Activated CD4-positive, alpha-beta T cell treated with anti-CD3 and anti-CD28 coated beads, Interleukin-2, amount 50 U/mL, for 24 hours (primary cell): ENCODE data around the gene VPS37B.

Source experiments
- DNase-seq, 2 donors: peaks; one replicate each; pipeline ENCODE4 v3.0.0-alpha.2; 2020; ENCODE audit warnings: low read depth in 1 of 2, low spot score in 1 of 2

Gene VPS37B

DNA sequence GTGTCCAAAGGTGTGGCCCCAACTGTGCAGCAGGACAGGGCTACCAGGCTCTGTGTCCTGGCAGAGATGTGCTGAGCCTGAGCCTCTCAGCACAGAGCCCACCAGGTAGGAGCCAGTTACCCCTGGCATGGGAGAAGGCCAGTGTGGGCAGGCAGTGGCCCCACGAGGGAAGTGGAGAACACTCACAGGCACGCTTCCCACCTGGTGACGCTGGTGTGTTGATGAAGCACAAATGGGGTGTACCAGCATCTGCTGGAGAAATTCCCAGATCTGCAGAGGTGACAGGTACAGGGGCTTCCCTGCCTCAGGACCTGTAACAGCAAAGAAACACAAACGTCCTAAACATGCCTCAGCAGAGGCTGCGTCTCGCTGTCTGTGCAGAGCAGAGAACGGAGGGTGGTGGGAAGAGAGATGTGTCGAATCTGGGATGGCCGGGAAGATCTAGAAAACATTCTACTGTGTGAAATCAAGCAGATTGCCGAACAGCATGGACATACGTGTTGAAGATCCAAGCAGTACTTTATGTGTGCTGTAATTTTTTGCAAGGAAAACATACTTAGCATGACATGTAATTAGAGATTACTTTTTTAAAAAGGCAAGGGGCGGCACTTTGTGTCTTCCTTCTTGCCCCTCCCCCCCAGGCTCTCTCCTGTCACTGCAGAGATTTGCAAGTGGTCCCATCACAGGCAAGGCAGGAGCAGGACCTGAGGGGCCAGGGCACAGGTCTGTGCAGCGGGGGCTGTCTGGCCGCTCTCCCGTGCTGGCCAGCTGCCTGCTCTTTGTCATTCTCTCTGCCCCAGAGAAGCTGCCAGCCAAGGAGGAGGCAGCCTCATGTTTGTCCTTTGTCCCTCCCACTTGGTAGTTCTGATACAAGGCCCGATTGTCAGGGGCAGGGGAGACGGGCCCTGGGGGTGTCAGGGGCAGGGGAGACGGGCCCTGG lies 43.3 kb downstream of the VPS37B start:
- no peak for DNase-seq

DNA sequence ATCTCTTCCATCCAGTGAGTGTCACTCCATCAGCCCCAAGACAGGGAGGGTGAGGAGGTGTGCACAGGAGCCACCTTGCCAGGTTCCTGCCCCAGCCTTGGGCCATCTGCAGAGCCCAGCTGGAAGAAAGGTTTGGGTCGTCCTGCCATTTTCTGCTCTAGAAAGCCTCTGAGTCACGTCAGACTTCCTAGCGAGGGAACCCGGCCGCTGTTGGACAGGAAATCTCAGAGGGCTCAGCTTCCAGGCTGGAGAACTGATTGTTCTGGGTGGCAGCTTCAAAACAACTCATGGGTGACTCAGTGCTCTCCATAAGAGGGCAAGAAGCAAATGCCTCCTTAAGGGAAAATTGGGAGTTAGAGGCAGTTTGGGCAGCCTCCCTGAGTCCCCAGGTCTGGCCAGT lies 44.1 kb downstream of the VPS37B start:
- DNase-seq: no peak

DNA sequence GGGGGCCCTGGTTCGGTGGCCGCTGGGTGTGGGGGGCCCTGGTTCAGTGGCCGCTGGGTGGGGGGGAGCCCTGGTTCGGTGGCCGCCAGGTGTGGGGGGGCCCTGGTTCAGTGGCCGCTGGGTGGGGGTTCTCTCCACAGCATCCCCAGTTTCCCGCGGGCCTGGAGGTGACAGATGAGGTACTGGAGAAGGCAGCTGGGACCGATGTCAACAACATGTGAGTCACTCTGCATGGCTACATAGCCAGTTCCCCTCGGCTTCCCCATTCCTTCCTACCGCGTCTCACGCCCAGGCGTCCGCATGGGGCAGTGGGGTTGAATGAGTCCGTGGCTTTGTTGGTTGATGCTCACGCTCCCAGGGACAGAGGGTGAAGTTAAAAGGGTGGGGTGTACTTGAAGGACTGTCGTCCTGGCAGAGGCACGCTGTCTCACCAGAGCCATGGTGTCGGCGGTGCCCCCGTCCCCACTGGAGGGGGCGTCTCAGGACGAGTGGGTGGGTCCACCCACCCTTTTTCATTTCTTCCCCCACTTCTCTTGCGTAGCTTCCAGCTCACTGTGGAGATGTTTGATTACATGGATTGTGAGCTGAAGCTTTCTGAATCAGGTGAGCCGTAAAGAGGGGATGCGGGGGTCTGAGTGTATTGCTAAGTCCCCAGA lies 45.1 kb downstream of the VPS37B start:
- DNase-seq: no peak

DNA sequence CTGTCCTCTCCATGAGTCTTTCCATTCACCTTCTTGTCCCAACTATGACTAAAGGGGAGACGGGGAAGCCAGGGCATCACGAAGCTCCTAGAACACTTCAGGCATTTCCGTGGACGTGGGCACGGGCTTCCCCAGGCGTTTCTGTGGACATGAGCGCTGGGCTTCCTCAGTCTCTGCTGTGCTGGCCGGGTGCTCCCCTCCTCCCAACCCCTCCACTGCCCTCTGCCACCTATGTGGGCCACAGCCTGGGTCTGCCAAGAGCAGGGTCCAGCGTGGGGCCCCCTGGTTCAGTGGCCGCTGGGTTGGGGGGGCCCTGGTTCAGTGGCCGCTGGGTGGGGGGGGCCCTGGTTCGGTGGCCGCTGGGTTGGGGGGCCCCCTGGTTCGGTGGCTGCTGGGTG lies 45.9 kb downstream of the VPS37B start:
- DNase-seq: no peak

DNA sequence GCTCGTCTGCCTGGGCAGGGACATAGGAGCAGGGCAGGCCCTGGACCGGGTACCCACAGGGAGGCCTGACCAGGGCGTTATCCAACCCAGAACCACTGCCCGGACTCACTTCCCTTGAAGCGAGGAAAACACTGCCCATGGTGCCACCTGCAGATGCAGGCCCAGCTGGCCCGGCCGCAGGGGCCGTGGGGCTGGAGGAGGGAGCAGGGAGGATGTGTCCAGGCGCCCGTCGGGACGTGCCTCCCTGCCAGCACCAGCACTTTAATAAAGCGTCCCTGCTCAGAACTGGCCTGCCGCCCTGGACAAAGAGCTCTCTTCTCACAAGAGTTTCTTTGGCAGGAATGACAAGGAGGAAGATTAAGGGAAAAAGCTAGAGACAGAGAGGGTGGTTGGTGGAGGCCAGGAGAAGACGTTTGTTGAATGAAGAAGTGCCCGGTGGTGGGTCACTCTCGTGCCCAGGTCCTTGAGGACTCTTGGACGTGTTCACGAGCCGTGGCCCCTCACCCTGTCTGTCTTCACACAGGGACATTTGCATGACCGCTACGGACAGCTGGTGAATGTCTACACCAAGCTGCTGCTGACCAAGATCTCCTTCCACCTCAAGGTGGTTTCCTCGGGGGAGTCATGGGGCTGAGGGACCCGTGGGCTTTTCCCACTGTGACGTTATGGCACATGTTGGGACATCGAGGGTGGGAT lies 46.4 kb downstream of the VPS37B start:
- no peak for DNase-seq

DNA sequence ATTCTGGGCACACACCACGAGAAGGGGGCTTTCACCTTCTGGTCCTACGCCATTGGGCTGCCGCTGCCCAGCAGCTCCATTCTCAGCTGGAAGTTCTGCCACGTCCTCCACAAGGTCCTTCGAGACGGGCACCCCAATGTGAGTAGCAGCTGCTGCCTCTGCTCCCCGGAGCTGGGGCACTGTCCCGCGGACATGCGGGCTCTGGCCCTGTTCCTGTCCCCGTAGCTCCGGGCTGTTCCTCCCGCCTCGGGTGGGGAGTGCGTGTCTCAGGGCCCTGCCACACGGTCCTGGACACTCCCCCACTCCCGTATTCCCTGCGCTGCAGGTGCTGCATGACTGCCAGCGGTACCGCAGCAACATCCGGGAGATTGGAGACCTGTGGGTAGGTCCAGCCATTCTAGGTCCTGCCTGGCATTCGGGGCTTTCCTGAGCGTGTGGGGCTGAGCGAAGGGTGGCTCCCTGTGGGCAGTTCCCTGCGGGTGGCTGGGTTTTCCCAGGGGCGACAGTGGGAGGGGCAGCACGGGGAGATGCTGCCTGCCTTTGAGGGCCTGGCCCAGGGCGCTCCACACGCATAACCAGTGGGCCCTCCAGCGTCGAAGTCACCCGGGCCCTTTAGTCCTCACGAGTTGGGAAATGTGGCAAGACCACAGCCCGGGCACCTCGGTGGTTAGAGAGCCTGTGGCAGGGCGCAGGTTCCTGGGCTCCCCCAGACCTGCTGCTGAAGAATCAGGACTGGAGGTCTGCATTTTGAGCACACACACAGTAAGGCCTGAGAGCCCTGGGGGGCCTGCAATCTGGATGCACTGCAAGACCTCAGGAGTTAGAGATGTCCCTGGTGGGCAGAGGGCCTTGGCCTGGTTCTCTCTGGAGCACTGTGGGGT lies 47.2 kb downstream of the VPS37B start:
- DNase-seq: no peak

DNA sequence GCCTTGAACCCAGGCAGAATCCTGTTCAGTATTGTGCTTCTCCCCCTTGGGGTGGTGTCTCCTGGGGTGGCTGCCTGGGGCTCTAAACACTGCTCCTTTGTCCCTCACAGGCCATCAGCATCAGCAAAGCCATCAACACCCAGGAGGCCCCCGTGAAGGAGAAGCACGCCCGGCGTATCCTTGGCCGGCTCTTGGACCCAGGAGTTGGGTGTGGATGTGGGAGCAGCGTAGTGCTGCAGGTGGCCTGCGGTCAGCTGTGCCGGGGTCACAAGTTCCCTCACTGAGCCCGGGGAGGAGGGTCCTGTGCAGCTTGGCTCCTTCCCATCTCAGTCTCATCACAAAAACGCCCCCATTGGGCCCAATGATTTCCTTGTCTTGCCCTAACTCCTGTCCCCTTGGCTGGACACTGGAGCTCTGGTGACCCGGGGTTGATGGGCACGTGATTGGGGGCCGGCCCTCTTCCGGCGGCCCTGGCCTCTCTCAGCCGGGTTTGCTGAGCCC lies 48.0 kb downstream of the VPS37B start:
- DNase-seq: no peak

DNA sequence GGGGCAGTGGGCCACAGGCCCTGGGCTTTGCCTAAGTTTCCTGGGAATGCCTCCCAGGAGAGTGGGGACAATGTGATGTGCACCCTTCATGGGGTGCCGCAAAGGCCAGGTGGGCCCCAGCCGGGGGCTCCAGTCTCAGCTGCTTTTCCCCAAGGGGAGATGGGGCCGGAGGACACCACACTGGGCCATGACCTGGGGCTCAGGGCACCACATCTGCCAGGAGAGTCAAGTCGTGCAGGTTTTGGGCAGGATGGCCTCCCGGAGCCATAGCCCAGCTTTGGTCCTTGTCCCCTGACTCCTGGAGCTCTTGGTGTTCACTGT lies 48.4 kb downstream of the VPS37B start:
- DNase-seq: no peak

DNA sequence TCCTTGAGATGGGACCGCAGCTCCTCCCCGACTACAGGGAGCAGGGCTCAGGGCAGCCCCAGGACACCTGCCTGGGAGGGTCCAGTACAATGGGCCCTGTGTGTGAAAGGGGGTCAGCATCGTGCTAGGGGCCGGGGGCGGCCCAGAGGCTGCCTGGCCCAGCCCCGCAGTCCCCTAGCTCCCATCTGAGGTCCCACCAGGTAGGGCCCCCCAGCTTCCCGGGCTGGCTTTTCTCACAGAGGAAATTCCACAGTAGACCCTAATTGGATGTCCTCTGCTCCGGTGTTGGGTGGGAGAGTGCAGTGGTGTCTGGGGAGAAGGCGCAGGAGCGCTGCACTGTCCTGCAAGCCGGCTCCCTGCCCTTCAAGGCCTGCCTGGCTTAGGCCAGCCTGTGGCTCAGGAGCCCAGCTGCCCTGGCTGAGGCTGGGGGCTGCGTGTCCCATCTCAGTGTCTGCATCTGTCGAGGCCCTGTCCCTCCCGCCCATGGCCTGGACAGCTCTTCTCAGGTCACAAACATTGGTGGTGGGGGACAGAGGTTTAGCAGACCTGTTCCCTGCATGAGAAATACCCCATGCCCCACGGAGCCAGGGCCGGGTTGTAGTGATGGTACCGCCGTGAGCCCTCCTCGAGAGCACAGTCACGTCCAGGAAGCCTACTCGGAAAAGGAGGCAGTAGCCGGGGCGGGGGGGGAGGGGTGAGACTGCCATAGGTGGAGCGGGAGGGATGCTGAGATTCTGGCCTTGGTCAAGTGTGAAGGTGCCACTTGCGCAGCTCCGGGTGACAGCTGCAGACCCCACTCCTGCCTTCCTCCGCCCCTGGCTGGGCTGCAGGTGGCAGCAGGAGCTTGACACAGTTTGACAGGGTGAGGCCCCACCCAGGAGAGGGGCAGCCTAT lies 49.1 kb downstream of the VPS37B start:
- DNase-seq: no peak

DNA sequence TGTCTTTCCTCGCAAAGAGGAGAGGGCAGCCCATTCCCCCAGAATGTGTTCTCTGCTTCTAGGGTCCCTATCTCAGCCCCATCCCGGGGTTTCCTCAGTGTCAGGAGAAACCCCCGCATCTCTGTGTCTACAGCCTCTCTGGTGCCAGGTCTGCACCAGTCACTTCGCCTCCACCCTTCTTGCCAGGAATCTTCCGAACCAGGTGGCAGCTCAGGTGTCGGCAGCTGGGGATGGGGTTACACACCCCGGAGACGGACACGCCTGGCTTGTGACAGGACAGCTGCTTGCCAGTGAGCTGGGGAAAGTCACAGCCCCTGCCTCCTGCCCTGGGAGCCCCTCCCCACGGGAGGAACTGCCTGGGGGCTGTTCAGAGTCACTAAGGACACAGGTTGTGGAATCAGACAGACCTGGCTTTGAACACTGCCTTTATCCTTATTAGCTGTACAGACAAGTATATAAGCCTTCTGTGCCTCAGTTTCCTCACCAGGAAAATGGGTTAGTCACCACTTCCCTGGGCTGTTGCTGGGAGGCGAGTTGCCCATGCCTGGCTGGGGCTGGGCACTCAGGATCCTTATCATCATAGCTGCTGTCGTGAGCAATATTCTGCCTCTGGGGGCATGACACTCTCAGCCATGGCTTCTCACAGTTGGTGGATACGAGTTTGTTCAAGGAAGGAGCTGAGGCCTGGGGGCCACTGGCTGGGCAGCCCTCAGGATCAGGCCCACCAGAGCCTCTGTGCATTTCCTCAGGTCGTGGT lies 49.9 kb downstream of the VPS37B start:
- DNase-seq: no peak

DNA sequence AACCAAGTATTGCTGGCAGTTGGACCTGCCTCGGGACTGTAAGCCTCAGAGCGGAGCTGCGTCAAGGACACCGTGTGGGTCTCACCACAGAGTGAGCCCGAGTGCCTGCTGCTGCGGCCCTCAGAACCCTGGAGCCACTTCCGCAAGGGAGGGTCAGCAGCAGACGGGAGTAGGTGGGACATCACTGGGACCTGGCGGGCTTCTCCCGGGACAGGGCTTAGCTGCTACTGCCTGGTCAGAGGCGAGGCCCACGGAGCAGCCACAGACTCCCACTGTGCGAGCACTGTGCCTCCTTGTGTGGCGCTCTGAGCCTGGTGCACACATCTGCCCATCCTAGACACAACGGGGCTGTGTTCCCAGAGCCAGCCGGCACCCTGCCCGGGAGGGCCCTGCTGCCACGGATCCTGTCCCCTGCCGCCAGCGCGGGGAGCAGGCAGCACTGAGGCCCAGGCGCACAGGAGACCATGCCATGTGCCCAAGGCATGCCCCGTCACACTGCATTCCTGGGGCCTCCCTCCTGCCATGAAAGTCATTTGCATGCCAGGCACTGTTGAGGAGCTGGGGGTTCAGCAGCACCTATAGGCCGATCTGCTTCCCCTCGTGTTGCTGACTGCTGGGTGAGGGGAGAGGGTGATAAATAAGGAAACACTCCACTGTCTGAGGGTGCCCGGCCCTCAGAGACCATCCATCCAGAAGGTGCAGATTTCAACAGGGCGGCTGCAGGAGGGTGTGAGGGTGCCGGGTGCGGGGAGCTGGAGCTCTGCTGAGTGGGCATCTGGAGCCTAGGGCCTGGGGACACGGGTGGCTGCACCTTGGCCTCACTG lies 50.7 kb downstream of the VPS37B start:
- no peak for DNase-seq

DNA sequence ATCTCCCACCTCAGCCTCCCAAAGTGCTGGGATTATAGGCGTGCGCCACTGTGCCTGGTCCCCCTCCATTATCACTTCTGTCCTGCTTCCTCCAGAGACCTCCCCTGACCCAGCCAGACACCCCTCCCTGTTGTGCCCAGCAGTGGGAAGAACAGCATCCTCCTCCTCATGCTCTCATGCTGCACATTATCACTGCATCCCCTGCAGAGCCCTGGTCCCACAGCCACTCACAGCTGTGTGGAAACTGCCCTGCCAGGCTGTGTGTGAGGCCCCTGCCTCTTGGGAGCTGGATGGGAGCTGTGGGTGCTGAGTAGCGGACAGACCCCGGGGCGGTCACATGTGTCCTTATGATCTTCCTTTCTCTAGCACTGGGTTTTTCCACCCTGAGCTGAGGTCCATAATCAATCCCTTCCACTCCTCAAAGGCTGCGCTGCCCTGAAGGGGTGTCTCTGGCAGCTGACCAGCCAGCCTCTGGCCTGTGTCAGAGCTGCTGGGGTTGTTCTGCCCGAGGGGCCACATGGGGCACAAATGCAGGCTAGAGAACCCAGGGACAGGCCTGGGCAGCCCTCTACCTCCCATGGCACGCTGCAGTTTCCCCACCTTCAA lies 51.5 kb downstream of the VPS37B start:
- DNase-seq: no peak

DNA sequence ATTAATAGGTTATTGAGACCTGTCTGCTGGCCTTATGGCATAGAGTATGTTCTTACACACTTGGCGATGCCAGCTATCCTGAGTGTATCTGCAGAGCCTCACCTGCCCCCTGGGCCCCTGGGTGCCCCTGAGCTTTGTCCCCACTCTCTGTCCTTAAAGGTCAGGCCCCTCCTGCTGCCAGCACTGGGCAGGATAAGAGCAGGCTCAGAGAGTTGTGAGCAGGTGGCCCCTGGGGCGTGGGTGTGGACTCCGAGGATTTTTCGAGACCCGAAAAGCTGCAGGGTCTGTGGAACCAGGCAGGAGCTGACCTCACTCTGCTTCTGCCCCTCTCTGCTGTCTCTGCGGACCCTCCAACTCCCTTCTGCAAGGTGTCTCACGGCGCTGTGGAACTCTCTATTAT lies 52.5 kb downstream of the VPS37B start:
- no peak for DNase-seq

DNA sequence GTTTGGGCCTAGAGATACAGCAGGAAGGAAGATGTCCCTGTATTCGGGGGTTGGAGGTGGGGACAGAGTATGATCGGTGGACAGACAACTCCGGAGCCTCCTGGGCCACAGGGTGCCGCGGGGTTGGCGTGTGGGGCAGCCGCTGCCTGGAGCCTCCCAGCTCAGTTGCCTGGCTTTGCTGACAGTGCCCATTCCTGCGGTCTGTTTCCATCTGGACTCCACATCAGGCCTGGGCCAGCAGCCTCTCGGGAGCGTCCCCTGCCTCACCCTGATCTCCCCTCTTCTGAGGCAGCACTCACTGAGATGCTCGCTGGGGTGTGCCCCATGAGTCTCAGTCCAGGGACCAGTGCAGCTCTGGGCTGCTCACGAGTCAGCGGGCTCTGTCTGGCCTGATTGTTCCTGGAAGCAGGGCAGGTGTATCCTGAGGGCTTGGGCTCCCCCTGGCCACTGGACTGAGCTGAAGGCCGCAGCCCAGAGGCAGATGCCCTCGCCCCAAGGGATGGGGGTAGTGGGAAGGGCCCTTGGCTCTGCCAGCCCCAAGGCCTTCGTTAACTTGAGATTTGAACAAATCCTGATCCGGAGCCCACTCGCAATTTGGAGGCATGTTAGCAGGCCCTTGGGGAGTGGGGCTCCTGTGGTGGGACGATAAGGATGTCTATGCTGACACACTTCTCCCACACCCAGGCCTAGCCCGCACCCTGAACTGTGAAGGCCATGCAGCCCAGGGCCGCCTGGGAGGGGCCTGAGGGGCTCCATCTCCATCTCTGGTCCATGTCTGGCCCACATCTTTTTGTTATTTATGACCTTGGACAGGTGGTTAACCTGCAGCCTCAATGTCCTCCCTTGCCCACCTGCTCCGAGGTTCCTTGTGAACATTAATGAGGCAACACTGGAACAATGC lies 53.2 kb downstream of the VPS37B start:
- DNase-seq: no peak

DNA sequence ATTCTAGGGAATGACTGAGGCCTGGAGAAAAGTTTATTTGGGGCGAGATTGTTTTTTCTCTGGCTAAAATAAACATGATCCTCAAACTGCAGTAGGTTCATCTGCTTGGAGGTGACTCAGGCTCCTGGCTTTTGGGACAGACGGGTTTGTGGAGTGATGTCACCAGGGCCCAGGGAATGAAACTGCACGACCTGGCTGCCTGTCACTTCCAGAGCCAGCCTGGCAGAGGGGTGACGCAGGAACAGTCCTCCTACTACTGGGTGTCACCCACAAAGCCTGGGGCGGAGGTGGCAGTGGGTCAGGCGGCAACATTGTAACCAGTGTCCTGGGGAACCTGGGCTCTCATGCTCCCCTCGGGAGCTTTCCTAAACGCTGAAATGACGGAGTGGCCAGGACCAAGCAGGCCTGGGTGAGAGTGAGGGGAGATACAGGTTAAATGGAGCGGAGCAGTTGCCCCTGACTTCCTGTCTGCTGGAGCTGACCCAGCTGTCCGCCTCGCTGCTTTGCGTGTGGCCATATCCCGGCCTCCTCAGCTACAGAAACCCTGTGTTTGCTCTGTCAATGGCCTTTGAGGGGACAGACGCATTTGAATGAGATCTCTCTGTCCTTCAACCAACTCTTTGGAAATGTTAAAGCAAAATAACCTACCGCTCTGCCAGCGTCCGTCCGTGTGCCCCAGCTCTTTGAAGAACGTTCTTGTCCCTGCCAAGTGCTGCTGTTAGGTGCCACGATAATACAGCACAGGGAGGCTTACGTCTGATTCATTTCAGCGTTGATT lies 54.2 kb downstream of the VPS37B start:
- DNase-seq: no peak
